Activated naive CD4-positive, alpha-beta T cell (primary cell): ENCODE measurements around the gene CKAP5.
"Not testable (repeated sequence)": the region's sequence is repeated elsewhere in the genome, so short reads cannot be mapped to it uniquely, and the experiment has no call there.

Experiments used
- DNase-seq, 4 experiments: peaks; one replicate each; lab custom pipeline; 2025; lab: John Stamatoyannopoulos, UW

CKAP5 gene

GRCh38 chr11:46726206-46726862, 119.7 kb downstream of the CKAP5 start:
- no peak for DNase-seq

- DNase-seq: no peak
Observed at GRCh38 chr11:46725338-46726205, 120.5 kb downstream of the CKAP5 start.

GRCh38 chr11:46724088-46724487, 122.0 kb downstream of the CKAP5 start:
- DNase-seq: no peak

GRCh38 chr11:46723359-46723680, 122.8 kb downstream of the CKAP5 start:
- DNase-seq: no peak

- DNase-seq: no peak
Observed at GRCh38 chr11:46722566-46723358, 123.3 kb downstream of the CKAP5 start.

- no peak for DNase-seq
Observed at GRCh38 chr11:46721286-46721685, 124.8 kb downstream of the CKAP5 start.

GRCh38 chr11:46719543-46720218, 126.4 kb downstream of the CKAP5 start:
- DNase-seq: no peak

- DNase-seq: no peak
Observed at GRCh38 chr11:46719048-46719542, 127.0 kb downstream of the CKAP5 start, which contains the start of gene F2. TSS of gene F2 (plus strand) at chr11:46719213. CDS start at chr11:46719236, 23 bp downstream.

GRCh38 chr11:46718155-46719019, 127.7 kb downstream of the CKAP5 start:
- no peak for DNase-seq

- not testable (repeated sequence) for DNase-seq
Observed at GRCh38 chr11:46717825-46718154, 128.3 kb downstream of the CKAP5 start.

- no peak for DNase-seq
Observed at GRCh38 chr11:46712874-46713576, 133.1 kb downstream of the CKAP5 start.

- DNase-seq: no peak
Observed at GRCh38 chr11:46711303-46711702, 134.8 kb downstream of the CKAP5 start.

GRCh38 chr11:46710821-46711269, 135.2 kb downstream of the CKAP5 start:
- DNase-seq: no peak

- not testable (repeated sequence) for DNase-seq
Observed at GRCh38 chr11:46709351-46709750, 136.7 kb downstream of the CKAP5 start.

- DNase-seq: no peak
Observed at GRCh38 chr11:46706886-46707285, 139.2 kb downstream of the CKAP5 start.

- DNase-seq: no peak
Observed at GRCh38 chr11:46705070-46705688, 140.9 kb downstream of the CKAP5 start.

- DNase-seq: no peak
Observed at GRCh38 chr11:46701078-46701654, 144.9 kb downstream of the CKAP5 start.

GRCh38 chr11:46700241-46701077, 145.6 kb downstream of the CKAP5 start, which contains the start of the genes ARHGAP1 and ZNF408:
TSS of gene ARHGAP1 (minus strand) at chr11:46700619. CDS start at chr11:46696107, 4,512 bp downstream.
TSS of gene ZNF408 (plus strand) at chr11:46701031. CDS start at chr11:46701048, 17 bp downstream.
- peak; percentile 92 to 98 (median 96) for DNase-seq
